GM18511 (cell line): ENCODE measurements around the gene TRDN.
"Not testable (repeated sequence)": the region's sequence is repeated elsewhere in the genome, so short reads cannot be mapped to it uniquely, and the experiment has no call there.

Experiments used
- ATAC-seq: cut with Tn5 transposase; IDR thresholded peaks from one replicate; pipeline ENCODE4 v1.9.1; 2021; ENCODE audit warnings: mild to moderate bottlenecking, moderate library complexity; ENCODE audit not compliant: unreplicated experiment

TRDN gene

DNA sequence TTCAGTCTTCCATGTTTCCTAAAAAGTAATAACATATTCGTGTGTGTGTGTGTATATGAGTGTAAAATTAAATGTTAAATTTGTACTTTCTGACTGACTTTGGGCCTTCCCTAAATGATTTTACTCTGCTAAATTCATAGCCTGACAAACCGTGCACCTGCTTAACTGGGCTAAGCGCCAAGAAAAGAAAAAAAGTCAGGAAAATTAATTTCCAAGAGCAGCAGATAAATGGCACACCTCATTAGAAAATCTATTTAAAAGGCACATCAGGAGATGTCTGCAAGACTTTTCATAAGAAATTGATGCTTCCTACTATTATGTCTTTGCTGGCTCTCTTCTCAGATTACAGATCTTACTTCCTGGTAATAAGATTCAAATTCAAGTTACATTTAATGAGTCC lies 72.4 kb downstream of the TRDN start:
- no peak for ATAC-seq

DNA sequence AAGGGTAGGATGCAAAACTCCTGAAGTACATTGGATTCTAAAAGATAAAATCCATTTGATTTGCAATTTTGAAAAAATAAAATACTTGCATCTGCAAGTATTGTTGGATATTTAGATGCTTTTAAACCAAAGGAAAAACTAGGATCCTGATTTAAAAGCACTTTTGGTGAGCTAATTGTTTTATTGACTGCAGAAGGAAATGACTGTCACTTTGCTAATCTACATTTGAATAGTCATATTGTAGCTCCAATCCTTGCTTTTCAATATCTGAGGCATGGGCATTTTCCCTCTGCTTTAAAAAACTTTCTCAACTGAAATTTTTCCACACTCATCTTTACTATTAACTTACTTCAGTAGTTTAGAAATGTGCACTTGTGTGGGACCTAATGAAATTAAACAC lies 74.1 kb downstream of the TRDN start:
- ATAC-seq: no peak

DNA sequence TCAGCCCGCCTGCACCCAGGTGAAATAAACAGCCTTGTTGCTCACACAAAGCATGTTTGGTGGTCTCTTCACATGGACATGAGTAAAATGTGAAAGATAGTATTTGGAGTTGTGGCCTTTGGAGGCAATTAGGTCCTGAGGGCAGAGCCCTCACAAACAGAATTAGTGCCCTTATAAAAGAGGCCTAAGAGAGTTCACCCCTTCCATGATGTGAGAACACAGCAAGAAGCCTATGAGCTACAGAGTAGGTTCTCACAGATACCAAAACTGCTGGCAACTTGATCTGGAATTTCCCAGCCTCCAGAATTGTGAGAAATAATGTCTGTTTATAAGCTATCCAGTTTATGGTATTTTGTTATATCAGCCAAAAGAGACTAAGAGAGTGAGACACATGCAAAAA lies 74.5 kb downstream of the TRDN start:
- ATAC-seq: no peak

DNA sequence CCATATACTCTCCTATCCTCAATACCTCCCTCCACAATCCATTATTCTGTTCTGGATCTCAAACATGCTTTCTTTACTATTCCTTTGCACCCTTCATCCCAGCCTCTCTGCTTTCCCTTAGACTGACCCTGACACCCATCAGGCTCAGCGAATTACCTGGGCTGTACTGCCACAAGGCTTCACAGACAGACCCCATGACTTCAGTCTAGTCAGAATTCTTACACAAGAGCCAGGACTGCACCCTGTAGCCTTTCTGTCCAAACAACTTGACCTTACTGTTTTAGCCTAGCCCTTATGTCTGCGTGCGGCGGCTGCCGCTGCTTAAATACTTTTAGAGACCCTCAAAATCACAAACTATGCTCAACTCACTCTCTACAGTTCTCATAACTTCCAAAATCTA lies 76.9 kb downstream of the TRDN start:
- ATAC-seq: not testable (repeated sequence)

DNA sequence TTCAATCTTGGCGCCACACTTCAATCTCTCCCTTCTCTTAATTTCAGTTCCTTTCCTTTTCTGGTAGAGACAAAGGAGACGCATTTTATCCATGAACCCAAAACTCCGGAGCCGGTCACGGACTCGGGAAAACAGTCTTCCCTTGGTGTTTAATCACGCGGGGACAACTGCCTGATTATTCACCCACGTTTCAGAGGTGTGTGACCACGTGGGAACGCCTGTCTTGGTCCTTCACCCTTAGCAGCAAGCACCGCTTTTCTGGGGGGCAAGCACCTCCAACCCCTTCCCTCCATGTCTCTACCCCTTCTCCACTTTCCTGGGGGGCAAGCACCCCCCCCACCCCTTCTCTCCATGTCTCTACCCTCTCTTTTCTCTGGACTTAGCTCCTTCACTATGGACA lies 79.3 kb downstream of the TRDN start:
- ATAC-seq: not testable (repeated sequence)

DNA sequence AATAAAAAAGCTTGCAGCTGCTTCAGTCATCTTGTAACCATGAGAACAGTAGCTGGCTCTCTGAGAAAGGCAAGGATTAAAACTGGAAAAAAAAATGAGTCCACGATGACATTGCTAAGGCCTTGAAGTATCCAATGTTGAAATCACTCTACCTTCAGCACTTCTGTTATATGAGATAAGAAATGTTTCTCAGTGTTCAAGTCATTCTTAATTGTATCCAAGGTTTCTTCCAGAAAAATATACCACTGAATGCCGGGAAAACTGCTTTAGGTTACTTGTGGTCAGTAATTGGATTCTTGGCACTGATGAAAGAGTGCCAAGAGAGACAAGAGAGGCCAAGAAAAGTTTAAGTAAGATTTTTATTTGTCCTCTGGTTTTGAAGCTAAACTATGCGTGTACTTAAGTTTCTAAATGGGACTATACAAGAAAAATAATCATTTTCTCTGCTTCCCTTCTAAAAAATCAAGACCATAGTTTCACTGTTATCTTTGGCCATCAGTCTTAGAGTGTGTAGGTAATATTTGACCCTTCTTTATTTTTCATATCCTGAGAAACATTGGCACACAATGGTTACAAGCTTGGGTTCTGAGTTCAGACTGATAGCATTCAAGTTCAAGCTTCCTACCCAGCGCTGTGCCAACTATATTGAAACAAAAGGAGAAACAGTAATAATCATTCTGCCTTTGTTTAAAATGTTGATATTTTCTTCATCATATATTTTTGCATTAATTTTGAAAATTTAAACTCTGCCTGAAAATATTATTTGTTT lies 84.6 kb downstream of the TRDN start:
- no peak for ATAC-seq

DNA sequence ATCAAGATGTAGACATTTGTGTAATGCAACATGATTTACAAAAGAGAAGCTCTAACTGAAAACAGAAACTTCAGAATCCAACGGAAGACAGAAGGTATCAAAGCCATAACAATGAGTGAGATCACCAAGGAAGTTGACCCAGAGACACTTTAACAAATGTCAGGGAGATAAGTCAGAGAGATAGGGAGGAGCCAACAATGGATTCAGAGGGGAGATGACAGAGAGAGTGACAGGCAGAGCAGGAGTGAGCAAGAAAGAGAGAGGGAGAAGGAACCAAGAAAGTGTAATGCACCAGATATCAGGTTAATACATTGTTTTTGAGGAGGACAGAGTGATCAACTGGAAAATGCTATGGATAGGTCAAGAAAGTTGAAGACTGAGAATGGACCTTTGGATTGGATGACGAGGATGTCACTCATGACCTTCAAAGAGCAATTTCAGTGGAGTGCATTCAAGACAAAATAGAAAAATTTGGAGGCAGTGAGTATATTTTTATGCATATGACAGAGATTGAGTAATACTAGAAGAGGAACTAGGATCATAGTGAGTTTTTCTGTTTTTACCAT lies 86.6 kb downstream of the TRDN start:
- ATAC-seq: no peak

DNA sequence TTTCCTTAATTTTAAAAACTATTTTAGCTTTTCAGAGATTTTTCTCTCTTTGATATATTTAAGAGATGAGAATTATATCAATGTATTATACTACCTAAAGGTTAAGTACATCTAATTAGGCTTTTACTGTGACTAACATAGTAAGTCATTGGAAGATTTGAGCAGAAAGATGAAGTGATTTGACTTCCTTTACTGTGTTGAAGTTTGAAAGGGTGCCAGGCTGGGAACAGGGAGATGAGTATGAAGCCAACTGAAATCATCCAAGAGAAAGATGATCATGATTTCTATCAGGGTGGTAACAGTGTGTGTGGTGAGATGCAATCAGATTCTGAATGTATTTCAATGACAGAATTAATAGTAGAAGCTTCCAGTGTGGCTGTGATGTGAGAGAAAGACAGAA lies 87.3 kb downstream of the TRDN start:
- no peak for ATAC-seq

DNA sequence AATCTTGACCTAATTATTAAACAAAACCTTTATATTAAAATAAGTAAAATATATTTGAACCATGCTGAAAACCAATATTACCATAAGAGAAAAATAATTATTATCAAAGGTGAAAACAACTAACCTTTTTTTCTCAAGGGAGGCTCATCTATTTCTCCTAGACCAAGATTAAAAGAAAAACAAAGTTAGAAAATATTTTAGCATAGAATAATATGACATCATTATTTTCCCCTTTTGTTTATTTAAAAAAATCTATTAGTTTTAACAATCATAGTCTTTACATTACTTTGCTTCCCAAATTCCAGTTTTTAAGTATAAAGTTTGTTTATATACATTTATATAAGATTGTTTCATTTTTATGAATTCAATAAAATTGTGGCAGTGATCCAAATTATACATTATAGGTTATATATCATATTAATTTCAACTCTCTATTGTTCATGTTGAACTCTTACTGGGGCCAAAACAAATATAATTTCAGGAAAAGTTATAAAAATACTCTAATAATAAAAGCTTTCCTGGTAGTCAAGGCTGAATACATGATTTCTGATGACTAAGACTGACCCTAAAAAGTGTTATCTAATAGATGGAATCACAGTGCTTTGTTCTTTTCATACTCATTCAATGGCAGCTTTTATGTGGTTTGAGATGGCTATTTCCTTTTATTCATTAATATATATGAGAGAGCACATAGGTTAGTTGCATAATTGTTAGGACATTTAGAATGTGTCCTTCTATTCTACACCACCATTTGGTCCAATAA lies 89.4 kb downstream of the TRDN start:
- no peak for ATAC-seq

DNA sequence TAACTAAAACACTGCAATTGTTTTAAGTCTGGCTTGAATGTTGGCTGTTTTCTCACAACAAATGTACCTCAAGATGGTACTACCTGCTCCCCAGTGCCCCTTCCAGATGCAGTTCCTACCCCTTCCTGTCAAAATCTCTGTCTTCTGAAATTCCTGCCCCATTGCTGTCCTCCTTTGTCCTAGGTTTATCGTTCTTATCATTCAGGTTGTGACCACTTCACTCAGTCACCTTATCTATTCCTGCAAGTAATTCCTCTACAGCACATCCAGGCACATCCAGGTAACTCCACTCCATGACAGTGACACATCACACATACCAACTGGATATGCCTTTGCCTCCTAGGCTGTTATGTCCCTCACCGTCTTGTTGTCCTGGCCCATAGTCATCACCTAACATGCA lies 90.2 kb downstream of the TRDN start:
- no peak for ATAC-seq

DNA sequence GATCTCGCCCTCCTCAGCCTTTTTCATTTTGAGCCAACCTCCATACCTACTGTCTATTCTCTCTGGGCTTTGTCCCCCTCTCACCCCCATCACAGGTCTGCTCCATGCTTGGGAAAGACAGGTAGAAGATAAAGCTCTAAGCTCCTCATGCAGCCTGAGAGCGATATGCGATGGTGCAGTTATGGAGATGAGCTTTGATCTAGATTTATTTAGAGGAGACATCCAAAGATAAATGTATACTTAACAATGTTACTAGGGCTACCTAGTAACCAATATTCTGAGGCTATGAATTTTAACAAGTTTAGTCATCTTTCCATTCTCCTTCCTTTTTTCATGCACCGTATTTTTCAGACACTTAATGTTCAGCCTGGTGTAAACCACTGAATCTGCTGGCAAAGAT lies 95.3 kb downstream of the TRDN start:
- ATAC-seq: no peak

DNA sequence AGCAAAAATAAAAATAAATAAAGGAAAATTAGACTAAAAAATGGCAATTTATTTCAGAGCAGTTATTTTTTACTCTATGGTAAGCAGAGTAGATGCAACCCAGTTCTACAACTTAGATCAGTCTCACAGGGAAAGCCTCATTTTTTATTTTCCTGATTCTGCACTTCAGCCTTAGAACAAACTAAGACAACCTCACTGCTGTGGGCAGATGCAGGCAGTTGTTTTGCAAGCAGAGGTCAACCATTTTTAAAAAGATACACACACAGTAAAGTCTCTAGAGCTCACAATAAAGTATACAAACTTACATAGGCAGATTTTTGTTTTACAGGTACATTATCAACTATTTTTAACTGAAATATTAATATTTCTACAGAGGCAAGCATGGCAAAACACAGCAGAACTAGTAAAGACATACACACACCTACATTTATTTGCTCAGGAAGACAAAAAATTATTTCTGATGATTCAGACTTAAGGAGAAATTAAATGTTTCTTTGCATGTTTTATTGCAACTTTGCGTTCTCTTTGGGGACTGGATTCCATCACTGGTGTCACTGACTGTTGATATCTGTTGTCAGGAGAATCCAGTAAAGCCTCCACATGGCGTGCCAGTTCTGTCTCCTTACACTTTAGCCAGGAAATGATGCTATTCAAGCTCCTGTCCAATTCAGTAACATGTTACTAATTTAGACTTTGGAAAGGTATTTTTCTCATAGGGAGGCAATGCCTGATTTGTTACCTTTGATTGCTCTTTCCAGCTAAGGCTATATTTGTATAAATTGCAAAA lies 102.7 kb downstream of the TRDN start:
- ATAC-seq: no peak

DNA sequence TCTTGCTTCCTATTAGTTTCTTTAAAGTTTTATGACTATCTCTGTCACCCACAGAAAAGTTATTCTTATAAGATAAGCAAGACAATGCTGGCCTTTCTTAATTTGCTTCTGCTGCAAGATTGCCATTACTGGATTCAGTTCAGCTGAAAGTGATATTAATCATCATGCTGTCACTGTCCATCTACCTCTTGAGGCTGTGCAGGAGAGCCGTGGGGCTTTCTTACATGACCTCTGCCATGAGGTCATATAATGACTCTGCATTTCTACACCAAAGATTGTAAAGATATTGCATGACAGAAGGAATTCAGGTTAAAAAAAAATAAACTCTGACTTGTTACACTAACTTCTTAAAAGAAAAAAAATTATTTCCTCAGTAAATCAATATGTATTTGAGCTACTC lies 106.9 kb downstream of the TRDN start:
- ATAC-seq: peak; percentile 58

DNA sequence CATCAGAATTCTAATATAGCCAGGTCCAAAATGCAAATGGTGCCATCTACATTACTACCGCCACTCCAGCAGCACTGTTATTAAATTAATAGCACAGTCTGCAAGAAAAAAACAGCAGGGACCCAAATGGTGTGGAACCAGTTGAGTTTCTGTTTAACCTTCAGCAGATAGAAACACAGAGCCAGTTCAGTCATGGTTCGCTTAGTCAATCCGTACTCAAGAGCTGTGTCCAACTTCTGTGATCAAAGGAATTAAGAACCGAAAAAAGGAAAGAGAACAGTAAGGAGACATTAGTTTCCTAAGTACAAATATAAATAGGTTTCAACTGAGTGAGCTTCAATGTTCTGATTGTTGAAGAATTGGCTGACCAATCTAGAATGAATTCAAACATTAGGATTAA lies 107.7 kb downstream of the TRDN start:
- no peak for ATAC-seq

DNA sequence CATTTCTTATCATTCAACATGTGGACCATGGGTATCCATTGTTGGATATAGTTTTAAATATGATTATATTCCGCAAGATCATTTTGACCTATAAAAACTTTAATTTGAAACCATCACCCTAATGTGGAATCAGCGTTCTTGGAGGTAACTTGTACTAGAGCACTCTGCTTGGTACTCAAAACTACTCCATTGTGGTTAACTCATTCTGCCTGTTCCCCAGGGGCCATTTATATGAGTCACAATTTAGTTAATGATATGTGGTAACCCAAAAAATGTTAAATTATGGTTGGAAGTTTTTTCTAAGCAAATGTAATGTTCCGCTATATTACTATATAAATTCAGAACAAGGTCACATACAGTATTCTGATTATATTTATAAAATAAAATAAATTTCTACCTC lies 109.3 kb downstream of the TRDN start:
- no peak for ATAC-seq

DNA sequence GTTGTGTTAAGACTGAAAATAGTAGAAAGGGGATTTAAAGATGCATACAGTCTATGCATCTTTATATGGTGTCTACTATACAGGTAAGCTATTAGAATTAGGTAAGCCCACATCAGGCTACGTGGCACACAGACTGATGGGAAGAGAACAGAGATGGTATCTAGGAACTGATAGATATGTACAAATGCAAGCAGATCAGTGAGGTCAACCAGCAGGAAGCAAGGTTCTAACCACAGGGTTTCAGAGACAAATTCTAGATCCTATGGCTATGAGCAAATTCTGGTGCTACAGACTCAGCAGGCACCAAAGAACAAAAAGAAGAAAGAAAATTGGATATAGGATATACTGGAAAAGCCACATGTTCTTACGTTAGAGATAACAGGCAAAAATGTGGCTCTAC lies 110.6 kb downstream of the TRDN start:
- ATAC-seq: peak; percentile 55

DNA sequence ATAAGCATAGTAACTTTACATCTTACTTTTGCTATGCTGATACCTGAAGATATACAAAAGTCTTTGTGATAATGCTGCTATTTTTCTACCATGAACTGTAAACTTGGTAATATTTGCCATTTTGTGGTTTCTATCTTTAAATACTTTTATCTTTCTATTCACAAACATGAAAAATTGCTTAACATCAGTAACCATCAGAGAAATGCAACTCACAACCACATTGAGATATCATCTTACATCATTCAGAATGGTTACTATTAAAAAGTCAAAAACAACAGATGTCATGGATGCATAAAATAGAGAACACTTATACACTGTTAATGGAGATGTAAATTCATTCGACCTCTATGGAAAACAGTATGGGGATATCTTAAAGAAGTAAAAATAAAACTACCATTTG lies 112.0 kb downstream of the TRDN start:
- no peak for ATAC-seq

DNA sequence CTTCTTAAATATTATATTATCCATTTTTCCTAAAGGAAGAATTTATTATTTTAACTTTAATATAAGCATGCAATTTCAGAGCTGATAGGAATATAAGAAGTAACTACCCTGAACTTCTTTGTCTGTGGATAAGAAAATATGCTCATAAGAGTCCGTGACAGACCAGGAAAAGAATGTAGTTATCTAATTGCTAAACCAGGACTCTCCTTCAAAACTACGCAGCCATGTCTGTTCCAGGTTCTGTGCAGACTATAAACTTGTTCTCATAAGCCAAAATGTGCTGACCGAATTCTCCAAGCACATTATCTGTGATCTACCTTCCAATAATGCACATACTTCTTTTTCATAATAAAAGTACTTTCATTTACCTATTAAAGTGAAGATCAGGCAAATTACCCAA lies 116.5 kb downstream of the TRDN start:
- no peak for ATAC-seq

DNA sequence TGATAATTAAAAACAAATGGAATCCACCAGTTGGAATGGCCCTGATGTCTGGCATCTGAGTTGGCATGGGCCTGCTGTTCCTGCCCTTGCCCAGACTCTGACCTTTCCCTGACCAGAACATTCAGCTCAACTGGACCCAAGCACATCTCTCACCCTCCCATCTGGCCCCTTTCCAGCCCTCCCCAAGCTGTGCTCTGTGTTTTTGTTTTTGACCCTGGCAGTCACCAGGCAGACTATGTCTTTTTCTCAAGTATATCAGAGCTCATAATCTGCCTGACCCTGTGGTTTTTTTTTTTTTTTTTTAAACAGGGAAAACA lies 117.6 kb downstream of the TRDN start:
- no peak for ATAC-seq

DNA sequence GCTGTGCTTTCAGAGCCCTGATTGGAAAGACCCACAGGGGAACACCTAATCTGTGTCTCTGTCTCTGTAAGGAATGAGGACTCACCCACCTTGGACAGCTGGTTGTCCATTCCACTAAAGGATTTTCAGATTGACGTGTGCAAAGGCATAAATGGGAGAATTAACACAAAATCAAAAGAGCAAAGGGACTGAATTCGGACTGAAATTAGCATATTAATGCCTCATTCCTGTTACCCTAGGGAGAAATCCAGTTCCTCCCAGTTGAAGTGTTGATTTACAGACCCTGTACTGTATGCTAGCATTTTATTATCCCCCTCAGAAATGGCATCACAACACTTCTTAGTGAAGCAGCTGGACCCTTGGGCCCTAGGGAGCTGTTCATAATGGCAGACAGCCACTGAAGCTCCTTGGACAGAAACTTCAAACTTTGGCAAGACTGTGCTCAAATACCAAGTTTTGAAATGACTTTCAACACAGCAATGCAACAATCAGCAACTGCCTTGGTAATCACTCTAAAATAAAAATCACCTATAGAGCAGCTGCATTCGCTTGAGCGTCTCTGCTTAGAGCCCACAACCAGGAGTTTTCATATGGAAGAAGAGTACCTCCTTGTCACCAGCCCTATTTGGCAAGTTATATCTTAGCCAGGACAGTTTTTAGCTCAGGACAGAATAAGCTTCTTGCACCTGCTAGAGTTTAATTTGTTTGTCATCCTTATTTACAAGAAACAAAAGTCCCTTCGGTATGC lies 118.1 kb downstream of the TRDN start:
- ATAC-seq: no peak

DNA sequence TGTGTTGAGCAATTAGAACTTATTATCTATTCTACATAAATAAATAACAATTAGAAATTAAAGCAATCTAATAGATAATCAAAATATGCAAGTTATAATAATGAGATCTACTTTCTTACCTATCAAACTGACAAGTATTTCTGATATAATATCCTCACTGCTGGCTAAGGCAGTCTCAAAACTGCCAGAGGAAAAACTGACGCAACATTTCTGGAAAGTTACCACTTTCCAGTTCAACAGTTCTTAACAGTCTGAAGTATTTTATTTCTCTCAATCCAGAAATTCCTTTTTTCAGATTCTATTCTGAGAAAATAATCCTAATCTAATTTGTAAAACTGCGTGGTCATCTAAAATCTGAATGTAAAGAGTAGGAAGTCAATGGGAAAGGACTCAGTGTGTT lies 121.0 kb downstream of the TRDN start:
- no peak for ATAC-seq
